LNCAP (cell line): ENCODE data around the gene MARCHF3.

Experiments used
- TF ChIP-seq, protein P1 (sequence below): fragments of 450-650 bp; IDR thresholded peaks from 2 replicates; pipeline ENCODE4 v1.5.1; 2017; ENCODE audit warnings: mild to moderate bottlenecking

Gene MARCHF3

DNA sequence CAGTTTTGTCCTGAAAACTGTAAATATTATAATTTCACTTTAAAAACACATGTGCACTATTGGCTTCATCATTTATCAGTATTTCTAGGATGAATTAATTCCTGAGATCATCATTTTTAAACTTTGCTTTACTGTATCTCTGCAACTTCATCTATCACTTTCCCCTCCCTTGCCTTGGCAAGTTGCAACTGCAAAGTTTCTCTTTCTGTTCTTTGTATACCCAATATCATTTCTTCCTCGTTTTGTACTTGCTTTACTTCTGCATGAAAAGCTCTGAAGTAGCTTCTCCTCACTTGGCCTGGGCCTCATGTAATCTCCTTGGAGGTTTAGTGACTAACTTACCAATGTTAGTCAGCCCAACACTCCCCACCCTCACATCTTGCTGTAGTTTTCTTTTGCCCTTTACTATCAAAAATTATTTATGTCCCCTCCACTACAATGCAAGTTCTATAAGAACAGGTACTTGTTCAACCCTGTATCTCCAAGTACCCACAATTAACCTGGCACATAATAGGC lies 30.2 kb upstream of the MARCHF3 start:
- TF ChIP-seq, protein P1, sequence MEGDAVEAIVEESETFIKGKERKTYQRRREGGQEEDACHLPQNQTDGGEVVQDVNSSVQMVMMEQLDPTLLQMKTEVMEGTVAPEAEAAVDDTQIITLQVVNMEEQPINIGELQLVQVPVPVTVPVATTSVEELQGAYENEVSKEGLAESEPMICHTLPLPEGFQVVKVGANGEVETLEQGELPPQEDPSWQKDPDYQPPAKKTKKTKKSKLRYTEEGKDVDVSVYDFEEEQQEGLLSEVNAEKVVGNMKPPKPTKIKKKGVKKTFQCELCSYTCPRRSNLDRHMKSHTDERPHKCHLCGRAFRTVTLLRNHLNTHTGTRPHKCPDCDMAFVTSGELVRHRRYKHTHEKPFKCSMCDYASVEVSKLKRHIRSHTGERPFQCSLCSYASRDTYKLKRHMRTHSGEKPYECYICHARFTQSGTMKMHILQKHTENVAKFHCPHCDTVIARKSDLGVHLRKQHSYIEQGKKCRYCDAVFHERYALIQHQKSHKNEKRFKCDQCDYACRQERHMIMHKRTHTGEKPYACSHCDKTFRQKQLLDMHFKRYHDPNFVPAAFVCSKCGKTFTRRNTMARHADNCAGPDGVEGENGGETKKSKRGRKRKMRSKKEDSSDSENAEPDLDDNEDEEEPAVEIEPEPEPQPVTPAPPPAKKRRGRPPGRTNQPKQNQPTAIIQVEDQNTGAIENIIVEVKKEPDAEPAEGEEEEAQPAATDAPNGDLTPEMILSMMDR: no peak

DNA sequence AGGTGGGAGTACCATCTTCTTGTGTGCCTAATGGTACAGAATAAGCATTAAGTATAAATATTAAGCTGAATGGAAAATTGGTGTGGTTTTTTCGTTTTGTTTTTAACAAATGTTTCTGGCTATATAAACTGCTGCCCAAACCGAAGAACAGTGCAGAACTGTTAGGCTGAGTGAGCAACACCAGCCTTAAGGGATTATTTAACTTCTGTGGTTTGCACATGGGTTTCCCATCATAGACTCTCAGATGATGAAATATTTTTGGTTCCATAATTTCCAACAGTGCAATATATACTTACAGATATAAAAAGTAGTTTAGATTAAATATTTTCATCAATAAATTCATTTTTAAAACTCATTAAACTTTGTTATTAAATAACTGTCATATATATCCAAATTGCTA lies 26.5 kb upstream of the MARCHF3 start:
- TF ChIP-seq, protein P1: no peak

DNA sequence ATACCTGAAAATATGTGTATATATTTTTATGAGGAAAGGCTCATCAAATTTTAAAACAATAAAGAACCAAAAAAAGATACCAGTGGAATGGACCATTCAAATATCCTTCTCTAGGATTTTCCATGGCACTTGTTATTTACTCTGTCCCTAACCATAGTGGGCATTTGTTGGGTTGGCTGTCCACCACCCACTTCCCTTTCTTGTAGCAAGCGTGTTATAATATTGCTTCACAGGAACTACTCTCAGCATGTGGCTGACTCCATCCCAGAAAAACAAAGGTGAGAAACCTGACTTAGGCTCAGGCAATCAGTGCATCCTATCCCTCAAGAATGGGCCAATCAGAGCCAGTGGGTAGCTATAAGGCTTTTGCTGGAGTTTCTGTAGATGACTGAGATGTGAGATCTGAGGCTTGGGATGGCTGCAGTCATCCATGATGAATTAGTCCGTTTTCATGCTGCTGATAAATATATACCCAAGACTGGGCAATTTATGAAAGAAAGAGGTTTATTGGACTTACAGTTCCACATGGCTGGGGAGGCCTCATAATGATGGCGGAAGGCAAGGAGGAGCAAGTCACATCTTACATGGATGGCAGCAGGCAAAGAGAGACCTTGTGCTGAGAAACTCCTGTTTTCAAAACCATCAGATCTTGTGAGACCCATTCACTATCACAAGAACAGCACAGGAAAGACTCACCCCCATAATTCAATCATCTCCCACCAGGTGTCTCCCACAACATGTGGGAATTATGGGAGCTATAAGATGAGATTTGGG lies 25.7 kb upstream of the MARCHF3 start:
- TF ChIP-seq, protein P1: no peak

DNA sequence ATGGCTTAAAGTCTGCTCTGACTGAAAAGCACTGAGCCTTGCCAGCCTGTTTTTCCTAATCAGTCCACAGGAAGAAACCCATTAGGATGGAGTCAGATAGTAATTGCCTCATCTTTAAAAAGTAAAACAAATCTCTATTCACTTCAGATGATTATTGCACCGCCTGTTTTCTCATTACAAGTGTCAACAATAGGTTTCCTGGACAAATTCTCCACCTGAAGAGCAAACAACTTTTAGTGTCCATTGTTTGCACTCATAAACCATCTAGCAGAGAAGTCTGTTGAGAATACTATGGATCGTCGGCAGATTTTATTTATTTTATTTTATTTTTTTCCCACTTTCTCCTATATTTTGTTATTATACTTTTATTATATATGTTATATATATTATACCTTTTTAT lies 22.7 kb upstream of the MARCHF3 start:
- TF ChIP-seq, protein P1: no peak

DNA sequence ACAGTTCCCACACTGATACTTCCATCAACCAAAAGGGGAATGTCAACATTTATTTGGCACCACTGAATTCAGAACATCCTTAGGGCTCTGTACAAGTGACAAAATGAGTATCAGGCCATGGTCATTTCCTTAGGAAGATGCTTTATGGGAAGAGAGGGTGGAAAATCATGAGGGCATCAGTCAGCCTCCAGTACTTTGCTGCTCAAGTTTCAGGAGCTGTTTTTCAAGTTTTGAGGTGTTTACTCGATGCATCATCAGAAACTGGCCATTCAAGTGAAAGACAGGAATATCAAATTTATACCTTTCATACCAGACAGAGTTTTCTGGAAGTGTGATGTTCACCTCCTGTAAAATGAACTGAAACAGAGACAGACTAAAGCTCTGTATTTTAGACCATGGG lies 21.2 kb upstream of the MARCHF3 start:
- TF ChIP-seq, protein P1: no peak

DNA sequence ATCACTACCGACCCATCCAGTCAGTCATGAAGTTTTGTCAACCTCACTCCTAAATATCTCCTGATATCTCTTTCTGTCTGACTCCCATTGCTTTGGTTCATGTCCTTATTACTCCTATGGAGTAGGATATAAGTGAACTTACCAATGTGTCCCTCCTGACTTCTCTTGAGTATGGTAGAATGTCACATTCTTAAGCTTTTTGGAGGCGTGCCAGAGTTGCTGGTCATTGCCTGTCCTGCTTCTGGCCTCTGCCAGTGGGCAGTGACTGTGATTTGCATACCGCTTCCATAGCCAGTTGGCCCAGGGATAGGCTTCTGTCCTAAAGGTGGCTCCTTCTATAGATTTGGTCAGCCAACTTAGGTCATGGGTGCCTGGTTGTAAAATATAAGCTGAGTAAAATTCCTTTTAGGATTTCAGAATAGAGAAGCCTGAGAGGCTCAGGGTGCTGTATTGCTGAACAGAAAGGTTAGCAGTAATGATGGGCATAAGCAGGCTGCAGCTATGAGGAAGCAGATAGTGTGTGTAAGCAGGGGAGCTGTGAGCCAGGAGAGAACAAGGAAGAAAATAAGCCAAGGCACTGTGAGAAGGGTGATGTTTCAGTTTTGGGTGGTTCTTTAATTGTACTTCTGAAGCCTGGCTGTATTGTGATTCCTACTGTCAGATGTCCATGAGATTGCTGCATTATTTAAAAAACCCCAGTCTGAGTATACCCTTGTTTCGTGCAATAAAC lies 16.1 kb upstream of the MARCHF3 start:
- TF ChIP-seq, protein P1: no peak

DNA sequence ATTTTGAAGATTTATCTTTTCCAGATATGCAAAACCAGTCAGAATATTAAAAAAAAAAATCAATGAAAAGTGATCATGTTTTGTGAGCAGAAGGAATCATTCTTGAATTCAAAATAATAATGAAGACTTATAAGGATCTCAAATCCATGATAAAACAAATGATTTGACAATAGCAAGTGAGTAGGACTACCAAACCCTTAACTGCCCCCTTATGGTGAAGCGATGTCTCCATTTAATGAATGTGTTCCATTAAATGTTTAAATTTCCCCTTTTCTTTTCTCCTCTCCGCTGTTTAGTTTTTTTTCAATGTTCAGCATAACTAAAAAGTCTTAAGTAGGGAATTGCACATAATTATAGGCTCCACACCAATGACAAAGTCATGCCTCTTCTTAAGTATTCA lies 12.2 kb upstream of the MARCHF3 start:
- TF ChIP-seq, protein P1: no peak
